ENCODE measurements around the gene RAP1A.
"Not testable (repeated sequence)": the region's sequence is repeated elsewhere in the genome, so short reads cannot be mapped to it uniquely, and the experiment has no call there.

The RAP1A gene

DNA sequence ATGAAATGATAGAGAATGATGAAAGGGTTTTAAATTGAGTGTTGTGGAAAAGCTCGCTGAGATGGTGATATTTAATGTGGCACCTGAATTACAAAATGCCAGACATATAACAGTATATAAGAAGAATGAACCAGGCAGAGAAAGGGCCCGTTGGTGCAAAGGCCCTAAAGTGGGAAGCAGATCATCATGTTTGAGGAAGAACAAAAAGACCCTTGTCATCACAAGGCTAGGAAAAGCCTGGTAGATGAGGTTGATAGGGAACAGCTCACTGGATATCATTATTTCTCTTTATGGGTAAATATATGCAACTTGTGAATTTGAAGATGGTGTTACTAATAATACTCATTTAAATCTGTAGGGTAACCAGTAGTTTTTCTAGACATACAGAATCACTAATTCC is 11.0 kb downstream of the RAP1A start:
- no peak for DNase-seq

DNA sequence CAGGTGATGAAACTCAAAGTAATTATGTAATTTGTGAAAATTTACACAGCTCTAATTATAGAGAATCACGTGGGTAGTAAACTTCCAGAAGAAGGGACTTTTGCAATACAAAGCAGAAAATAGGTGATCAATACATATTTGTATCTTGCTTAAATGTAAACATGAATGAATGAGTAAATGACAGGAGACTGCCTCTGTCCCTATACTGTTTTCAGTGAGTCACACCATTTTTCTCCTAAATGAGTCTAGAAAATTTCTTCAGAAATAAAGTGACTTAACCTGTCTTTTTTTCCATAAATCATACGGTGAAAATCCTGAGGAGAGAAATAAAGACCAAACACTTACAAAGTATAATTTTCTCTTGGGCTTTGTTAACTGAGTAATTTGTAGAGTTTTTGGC is 11.9 kb downstream of the RAP1A start:
- DNase-seq = no peak

DNA sequence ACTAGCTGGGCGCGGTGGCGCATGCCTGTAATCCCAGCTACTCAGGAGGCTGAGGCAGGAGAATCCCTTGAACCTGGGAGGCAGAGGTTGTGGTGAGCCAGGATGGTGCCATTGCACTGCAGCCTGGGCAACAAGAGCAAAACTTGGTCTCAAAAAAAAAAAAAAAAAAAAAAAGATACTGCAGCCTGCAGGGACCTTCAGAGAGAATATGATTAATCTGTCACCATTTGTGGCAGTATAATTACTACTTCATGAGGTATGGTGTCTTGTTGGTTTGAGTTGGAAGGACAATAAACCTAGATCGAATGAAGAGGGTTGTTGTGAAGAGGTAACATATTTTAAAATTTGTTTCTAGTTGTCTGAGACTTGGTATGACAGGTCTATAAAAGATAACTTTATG is 13.2 kb downstream of the RAP1A start:
- not testable (repeated sequence) for DNase-seq

DNA sequence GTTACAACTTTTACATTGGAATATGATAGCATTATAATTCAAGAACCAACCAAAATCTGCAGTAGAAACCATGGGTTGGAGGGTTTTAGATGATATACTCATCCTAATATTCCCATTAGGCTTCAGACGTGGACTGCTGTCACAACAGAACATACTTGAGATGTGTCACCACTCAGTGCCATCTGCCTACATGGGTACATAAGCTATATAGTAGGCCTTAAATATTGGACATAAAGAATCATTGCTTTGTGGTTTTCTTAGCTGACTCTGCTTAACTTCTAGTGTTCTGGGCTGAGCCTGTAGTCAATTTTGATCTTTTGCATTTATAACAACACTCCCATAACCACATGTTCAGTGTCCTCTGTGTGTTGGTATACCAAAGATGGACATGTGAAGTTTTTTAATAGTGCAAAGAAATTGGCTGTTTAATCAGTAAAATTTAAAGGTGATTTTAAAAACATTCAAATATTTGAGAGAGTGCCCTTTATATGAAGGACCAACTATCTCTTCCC is 14.2 kb downstream of the RAP1A start:
- DNase-seq = no peak

DNA sequence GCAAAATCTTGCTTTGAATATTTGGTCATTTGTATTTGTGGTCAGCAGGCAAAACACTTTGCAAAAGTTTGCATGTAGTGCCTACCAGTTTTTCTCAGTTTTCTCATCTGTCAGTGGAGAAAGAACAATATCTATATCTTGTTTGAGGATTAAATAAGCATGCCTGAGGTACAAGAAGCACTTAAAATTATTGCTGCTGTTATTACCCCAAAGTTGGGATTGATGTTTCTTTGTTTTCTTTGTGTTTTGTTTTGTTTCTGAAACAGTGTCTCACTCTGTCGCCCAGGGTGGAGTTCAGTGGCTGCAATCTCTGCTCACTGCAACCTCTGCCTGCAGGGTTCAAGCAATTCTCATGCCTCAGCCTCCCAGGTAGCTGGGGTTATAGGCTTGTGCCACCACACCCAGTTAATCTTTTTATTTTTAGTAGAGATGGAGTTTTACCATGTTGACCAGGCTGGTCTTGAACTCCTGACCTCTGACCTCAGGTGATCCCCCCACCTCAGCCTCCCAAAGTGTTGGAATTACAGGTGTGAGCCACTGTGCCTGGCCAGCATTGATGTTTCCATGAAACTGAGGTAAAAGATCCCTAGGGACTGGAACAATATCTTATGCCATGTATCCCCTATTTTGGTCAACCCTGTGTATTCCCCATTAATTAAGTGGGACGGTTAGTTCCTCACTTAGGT is 15.9 kb downstream of the RAP1A start:
- no peak for DNase-seq

DNA sequence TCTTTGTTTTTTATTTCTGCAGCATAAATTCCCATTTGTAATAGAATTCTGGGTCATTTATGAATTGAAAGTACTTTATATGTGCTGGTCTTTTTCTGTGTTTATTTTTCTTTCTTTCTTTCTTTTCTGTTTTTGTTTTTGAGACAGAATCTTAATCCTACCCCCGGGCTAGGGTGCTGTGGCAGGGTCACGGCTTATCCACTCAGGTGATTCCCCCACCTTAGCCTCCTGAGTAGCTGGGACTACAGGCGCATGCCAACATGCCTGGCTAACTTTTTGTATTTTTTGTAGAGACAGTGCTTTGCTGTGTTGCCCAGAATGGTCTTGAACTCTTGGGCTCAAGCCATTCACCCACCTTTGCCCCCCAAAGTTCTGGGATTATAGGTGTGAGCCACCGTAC is 18.7 kb downstream of the RAP1A start:
- no peak for DNase-seq

DNA sequence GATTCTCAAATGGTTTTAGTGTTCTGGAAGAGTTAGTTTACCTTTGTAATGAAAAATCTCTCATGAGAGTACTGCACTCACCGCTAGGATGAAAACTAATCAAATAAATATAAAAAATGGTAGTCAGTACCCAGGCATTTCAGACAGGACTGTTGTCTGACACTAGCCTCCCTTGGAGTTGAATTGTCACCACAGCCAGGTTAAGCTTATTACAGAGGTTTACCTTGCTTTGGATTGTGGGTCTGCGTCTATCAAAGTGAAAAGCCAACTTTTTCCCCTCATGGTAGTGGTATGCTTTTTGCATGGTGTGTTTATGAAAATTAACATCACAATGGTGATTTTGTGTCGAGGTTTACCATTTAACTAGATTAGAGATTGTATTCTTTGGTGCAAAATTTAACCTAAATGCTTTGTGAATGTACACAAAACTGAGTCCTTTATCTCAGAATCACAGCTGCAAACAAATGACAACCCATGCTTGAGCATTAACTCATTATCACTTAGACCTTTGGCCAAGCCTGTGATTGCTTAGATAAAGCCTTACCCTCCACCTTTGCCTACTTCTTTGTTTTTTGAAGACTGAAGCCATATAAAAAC is 20.1 kb downstream of the RAP1A start:
- DNase-seq = peak; percentile 63

DNA sequence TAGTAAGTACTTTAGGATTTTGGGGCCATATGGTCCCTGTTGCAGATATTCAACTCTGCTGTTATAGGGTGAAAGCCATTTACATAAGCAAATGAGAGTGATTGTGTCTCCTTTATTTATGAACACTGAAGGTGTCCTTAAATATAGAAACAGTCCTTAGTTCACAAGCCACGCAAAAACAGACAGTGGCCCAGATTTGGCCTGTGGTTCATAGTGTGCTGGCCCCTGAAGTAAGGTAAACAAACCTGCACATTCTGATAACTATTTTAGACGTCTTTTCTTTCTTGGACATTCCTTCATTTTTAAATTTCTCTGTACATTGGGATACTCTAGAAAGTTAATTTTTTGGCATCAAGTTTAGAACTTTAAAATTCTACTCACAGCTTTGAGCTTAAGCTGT is 23.5 kb downstream of the RAP1A start:
- DNase-seq = no peak

DNA sequence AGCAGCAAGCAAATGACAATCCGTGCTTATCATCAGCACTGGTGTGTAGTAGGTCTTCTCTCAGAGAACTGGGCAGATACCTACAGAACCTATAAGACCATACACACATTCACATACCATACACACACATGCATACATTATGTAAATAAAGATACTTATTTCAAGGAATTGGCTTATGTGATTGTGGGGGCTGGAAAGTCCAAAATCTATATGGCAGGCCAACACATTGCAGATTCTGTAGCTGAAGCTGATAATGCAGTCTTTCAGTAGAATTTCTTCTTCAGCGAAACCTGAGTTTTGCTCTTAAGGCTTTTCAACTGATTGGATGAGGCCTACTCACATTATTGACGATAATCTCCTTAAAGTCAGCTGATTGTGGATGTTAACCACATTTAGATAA is 24.1 kb downstream of the RAP1A start:
- no peak for DNase-seq

DNA sequence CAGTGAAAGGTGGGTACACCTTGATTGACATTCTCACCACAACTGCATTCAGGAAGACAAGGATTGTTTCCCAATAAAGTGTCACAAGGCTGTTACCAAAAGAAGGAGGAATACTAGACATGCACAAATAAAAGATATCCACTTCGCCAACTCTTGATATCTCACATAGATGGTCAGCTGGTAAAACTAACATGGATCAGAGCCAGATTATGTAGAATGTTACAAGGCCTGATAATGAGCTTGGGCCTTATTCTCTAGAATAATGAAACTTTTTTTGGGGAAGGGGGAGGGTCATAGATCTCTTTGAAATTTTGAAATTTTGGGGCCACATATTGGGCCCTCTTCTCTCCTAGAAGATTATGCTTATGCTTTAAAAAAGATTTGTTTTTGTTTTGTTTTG is 24.9 kb downstream of the RAP1A start:
- peak; percentile 63 for DNase-seq

DNA sequence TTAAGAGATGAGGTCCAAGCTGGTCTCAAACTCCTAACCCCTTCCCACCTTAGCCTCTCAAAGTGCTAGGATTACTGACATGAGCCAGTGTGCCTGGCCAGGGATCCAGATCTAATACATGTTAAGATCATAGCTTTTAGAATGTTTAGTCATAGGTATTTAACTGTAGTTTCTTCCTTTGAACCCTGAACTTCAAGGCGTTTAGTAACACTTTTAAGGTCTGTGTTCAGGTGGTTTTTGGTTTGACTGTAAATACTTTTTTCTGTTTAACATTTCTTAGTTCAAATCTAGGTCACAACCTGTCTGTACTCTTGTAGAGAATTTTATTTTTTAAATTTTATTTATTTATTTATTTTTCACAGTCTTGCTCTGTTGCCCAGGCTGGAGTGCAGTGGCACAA is 28.1 kb downstream of the RAP1A start:
- no peak for DNase-seq

DNA sequence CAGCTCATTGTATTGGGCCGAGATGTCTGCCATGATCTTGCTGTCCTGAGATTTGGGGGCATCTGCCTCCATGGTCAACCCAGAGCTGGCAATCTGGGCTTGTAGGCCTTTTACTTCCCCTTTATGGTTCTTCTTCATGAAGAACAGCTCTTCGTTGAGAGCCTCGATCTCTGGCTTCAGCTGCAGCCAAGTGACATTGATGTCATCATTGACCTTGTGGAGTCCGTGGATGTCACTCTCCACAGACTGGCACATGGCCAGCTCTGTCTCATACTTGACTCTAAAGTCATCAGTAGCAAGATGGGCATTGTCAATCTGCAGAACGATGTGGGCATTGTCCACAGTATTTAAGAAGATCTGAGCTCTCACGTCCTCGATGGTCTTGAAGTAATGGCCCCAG is 29.2 kb downstream of the RAP1A start:
- peak; percentile 44 for DNase-seq

DNA sequence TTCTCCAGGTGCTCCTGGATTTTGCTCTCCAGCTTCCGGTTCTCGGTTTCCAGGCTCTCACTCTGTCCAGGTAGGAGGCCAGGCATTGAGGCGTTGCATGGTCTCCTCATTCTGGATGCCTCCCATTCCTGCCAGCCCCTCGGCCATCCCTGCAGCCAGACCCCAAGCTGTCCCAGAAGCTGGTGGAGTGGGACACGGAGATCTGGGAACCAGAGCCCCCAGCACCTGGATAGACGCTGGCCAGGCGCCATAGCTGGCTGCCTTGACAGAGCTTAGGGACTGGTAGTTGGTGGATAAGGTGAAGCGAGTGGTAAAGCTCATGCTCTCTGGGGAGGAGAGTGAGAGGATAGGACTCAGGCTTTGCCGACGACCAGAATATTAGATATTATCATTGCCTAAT is 29.6 kb downstream of the RAP1A start:
- no peak for DNase-seq

DNA sequence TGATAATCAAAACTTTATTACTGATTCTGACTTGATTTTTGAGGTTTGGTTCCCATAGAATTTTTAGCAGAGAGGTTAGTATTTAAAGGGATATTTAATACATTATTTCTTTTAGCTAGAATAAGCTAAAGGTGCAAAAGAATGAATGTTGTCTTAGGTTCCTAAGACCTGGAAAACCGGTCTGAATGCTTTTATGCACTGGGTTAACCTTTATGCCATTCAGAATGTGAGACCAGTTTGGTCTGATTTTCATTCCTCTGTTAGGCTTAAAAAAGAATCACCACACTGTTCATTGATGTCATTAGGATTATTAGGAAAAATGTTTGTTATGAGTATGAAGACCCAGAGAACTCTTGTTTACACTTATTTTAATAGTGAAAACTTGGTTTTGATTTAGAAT is 30.1 kb downstream of the RAP1A start:
- DNase-seq = no peak

DNA sequence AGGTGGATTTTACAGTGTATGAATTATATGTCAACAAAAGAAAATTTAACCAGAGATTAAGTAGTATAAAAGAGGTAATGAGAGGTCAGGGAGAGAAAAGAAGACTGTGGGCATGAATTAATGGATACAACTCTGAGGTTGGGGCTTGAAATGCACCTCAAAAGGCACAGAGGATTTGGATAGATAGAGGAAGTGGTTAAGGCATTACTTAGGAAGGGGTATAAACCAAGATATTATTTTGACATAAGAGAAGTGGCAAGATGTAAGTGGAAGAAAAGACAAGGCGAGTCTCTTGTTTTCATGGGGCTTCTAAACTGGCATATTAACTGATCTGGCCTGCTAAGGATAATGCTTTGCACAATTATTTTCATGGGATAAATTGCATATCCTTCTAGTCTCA is 34.1 kb downstream of the RAP1A start:
- DNase-seq = no peak

DNA sequence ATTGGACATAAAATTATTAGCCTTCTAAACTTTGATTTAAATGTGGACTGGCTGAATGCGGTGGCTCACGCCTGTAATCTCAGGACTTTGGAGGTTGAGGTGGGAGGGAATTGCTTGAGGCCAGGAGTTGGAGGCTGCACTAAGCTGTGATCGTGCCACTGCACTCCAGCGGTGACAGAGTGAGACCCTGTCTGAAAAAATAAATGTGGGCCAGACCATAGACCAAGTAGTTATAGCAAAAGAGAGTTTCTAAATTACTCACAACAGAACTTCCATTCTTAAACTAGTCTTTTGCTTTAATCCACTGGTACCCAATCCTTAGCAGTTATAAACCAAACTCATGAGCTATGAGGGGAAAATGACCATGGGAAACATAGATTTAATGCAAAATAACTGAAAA is 35.2 kb downstream of the RAP1A start:
- DNase-seq = no peak

DNA sequence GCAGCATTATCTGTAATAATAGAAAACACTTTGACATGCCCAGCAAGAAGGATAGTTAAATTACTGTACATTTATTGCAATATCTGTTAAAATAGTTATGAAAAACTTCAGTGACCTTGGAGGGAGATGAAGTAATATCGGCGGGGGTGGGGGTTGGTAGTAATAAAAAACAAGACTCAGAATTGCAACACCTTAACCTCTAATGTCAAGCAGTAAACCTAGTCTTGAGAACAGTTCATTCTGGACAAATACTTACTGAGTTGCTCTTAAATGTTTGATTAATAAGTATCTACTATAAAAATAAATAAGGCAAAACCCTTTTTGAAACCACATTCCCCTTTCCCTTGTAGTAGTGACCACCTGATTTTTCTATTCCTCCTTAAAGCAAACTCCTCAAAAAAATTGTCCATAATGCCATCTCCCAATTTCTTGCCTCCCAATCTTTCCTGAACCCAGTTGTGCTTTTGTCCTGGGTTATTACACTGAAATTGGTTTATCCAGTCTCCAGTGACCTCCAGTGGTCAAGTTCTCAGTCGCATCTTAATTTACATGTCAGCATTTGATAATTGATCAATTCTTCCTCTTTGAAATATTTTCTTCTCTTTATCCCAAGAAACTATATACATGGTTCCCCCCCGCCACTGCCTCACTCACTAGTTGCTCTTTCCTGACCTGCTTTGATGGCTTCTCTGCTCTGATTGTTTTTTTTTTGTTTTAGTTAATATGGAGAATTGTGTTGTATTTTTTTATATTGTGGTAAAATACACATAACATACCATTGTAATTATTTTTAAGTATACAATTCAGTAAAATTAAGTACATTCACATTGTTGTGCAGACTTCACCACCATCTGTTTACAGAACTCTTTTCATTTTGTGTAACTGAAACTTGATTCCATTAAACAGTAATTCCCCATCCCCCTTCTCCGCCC is 36.8 kb downstream of the RAP1A start:
- peak; percentile 72 for DNase-seq

DNA sequence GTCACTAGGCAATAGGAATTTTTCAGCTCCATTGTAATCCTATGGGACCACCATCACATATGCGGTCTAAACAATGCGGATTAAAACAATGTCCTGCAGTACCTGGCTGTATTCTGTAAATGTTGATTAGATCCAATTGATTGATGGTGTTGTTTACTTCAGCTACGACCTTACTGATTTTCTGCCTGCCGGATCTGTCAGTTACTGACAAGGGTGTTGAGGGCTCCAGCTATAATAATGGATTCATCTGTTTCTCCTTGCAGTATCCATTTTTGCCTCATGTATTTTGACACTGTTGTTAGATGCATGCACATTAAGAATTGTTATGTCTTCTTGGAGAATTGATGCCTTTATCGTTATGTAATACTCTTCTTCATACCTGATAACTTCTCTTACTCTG is 39.0 kb downstream of the RAP1A start:
- DNase-seq = no peak

DNA sequence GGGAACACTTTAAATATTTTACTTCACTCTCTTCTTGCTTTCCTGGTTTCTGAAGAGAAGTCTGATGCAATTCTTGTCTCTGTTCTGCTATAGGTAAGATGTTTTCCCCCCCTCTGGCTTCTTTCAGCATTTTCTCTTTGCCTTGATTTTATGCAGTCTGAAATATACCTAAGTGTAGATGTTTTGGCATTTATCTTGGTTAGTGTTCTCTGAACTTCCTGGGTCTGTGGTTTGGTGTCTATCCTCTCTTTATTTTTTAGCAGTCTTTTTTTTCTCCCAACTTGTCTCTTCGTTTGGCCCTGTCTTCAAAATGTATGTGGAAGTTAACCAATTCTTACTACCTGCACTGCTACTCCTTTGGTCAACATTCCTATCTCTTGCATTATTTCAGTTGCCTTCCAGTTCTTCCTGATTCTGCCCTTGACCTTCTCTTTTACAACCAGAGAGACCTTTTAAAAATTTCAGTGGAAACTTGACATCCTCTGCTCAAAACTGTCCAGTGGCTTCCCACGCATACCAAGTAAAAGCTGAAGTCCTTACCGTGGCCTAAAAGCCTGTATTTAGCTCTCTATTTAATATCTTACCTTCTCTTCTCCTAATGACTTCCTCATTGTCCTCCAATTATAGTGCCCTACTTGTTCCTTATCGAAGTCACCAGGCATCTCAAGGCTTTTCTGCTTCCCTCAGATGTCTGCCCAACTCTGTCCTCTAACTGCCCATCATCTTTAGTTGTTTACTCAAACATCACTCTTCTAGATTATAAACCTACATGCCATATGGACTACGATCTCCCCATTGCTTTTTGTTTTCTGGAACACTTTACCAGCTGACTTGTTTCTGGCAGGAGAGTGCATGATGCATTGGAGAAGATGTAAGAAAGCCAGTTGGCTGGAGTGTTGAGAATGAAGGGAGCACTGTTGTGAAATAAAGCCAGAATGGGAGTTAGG is 40.9 kb downstream of the RAP1A start:
- DNase-seq = peak; percentile 95

DNA sequence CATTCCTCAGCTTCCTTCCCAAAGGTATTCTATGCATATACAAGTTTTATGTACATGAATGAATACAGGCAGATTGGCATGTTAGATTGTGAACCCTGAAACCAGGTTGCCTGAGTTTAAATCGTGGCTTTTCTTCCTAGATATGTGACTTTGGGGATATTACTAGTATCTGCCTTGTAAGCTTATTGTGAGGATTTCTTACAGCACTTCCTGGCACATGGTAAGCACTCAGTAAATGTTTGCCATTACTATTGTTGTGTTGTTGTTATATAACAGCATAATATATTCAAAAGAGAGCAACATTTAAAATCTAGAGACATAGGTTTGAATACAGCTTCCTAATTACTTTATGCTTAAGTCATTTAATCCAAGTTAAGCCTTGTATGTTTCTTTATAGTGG is 45.1 kb downstream of the RAP1A start:
- no peak for DNase-seq

DNA sequence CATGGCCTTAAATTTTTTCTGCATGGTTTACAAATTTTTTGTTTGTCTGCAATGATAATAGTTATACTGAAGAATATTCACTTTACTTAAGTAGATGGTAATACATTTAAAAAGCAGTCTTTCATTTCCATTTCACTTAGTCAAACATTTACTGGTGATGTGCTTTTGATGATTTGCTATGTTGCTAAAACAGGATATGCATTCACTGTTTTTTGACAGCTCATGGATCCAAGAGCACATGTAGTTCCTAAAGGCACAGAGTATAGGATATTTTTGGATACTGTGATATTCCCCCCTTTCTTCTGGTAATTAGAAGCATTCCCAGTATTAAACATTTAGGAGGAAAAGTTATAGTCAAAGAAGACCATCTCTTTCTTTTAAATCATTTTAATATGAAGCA is 45.9 kb downstream of the RAP1A start:
- no peak for DNase-seq

DNA sequence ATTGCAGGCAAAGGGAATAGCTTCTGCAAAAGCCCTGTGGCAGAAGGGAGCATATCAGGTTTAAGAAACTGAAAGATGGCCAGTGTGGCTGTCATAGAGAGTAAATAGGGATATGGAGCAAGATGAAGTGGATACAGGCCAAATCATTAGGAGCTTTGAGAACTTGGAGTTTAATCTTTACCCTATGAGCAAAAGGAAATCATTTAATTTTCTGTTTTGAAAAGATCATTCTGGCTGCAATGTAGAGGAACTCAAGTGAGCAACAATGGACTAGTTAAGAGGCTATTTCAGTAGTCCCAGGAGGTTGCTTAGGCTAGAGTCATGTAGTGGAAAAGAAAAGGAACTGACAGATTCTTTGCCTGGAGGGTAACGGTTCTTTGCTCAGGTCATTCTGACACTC is 47.2 kb downstream of the RAP1A start:
- no peak for DNase-seq

DNA sequence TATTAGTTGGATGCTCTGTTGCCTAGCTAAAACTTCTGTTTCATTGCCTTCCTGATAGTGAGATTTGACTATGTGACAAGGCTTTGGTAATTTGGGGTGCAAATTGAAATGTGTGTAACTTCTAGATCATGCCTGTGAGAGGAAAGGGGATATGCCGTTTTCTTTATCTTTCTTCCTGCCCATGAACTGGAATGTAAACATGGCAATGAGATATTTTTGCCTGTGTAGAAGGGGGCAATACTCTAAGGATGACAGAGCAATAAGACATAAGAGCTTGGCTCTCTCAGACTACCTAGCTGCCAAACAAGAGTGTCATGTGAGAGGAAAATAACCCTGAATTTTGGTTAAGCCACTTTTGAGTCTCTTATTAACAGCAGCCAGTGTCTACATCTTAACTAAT is 49.7 kb downstream of the RAP1A start:
- DNase-seq = peak; percentile 42

Measured in hematopoietic multipotent progenitor cell treated with erythropoietin and hydrocortisone succinate and interleukin-3 and kit ligand, for 8 days (in vitro differentiated cells).